ENCODE measurements around the gene ANKIB1. TPM values are rescaled to one million over a fixed set of nuclear protein-coding genes. Genes with fewer than 3 reads are reported as not detected.

The ANKIB1 gene
- total RNA-seq, 4 donors from 2014 or later = 27.1 to 38.1 (median 36.8) TPM

DNA sequence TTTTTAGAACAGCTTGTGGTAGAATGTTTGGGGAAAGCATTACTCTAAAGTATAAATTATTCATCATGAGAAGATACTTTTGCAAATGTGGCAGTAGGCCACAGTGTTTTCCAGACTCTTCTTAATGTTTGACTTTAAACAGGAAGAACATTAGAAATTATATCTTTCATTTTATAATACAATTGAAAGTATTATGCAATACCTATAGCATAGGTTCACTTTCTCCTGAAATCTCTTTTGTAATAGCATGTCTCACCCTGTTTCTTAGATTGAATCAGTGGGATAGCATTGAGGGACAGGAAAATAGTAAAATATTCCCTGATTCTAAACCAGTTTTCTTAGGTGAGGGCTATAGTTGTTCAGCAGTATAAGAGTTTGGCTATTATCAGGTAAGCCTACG is 23.1 kb downstream of the ANKIB1 start:
- H3K27ac ChIP-seq = no peak overlapping the region
- TF ChIP-seq, protein P1, sequence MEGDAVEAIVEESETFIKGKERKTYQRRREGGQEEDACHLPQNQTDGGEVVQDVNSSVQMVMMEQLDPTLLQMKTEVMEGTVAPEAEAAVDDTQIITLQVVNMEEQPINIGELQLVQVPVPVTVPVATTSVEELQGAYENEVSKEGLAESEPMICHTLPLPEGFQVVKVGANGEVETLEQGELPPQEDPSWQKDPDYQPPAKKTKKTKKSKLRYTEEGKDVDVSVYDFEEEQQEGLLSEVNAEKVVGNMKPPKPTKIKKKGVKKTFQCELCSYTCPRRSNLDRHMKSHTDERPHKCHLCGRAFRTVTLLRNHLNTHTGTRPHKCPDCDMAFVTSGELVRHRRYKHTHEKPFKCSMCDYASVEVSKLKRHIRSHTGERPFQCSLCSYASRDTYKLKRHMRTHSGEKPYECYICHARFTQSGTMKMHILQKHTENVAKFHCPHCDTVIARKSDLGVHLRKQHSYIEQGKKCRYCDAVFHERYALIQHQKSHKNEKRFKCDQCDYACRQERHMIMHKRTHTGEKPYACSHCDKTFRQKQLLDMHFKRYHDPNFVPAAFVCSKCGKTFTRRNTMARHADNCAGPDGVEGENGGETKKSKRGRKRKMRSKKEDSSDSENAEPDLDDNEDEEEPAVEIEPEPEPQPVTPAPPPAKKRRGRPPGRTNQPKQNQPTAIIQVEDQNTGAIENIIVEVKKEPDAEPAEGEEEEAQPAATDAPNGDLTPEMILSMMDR (IDR thresholded peaks at IDR 0.05) = no peak
- no peak for TF ChIP-seq POLR2A (IDR thresholded peaks at IDR 0.05)
- no peak for TF ChIP-seq EP300 (IDR thresholded peaks at IDR 0.05)
- no peaks in the 10 kb centered on the region for H3K27me3 ChIP-seq
- no peaks in the 10 kb centered on the region for H3K4me1 ChIP-seq
- H3K4me3 ChIP-seq = no peak overlapping the region
- 92 to 96% methylated on average over 1 of the region's 1 CpG for WGBS, 2 donors
- no peaks in the 10 kb centered on the region for H3K36me3 ChIP-seq
- no peak for DNase-seq (ENCODE audit: low spot score in 2 of 2)
- H3K9me3 ChIP-seq = no peaks in the 10 kb centered on the region

DNA sequence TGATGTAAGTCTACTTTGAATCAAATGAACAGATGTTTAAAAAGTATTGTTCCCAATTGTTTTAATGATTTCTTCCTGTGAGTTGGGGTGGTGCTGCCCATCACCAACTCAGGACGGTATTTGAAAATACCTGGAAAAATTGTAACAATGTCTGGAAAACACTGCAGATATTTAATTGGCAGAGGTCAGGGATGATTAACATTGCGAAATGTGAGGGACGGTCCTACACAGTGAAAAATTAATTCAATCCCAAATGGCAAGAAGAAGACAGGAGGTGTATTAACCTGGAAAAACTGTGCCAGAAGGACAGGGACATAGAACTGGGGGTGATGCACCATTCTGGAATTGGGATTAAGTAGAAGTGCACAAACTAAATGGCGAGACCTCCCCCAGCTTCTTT is 29.6 kb downstream of the ANKIB1 start:
- Histone ChIP-seq H3K36me3 (no peaks in the 10 kb centered on the region), H3K27ac (no peak overlapping the region), H3K27me3 (no peaks in the 10 kb centered on the region), H3K9me3 (no peaks in the 10 kb centered on the region), H3K4me1 (peaks cover 0 to 24% (median 0%) of the 10 kb centered on the region in 4 donors), H3K4me3 (no peak overlapping the region)
- no peak for DNase-seq (ENCODE audit: low spot score in 2 of 2)
- 90% methylated on average over 4 of the region's 4 CpGs for WGBS, 2 donors
- TF ChIP-seq, protein P1 (IDR thresholded peaks at IDR 0.05) = no peak
- TF ChIP-seq EP300 (IDR thresholded peaks at IDR 0.05) = no peak
- TF ChIP-seq POLR2A (IDR thresholded peaks at IDR 0.05) = no peak

DNA sequence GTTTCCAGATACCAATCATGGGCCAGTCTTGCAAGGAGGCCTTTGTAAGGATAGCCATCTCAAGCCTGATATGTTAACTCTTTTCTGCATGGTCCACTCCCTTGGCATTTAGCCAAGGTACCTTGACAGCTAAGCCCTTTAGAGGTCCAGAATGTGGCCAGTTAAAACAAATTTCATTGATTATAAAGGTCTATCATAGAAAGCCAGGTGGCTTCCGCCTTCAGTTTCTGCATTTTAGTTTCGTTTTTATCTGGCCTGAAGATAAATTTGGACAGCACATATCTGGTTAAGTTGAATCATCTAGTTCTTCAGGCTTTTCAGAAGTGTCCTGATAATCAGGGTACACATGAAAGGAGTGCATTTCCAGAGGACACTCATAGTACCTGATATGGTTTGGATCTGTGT is 30.7 kb downstream of the ANKIB1 start:
- peaks cover 0 to 8% (median 0%) of the 10 kb centered on the region in 3 donors for H3K36me3 ChIP-seq
- no peak overlapping the region for H3K27ac ChIP-seq
- no peak for DNase-seq (ENCODE audit: low spot score in 2 of 2)
- no peak overlapping the region for H3K4me3 ChIP-seq
- TF ChIP-seq, protein P1 (IDR thresholded peaks at IDR 0.05) = no peak
- no peak for TF ChIP-seq POLR2A (IDR thresholded peaks at IDR 0.05)
- TF ChIP-seq EP300 (IDR thresholded peaks at IDR 0.05) = no peak
- H3K27me3 ChIP-seq = no peaks in the 10 kb centered on the region
- 93 to 95% methylated on average over 2 of the region's 2 CpGs for WGBS, 2 donors
- H3K9me3 ChIP-seq = peaks cover 0 to 7% (median 0%) of the 10 kb centered on the region in 4 donors
- H3K4me1 ChIP-seq = peaks cover 0 to 24% (median 0%) of the 10 kb centered on the region in 4 donors

DNA sequence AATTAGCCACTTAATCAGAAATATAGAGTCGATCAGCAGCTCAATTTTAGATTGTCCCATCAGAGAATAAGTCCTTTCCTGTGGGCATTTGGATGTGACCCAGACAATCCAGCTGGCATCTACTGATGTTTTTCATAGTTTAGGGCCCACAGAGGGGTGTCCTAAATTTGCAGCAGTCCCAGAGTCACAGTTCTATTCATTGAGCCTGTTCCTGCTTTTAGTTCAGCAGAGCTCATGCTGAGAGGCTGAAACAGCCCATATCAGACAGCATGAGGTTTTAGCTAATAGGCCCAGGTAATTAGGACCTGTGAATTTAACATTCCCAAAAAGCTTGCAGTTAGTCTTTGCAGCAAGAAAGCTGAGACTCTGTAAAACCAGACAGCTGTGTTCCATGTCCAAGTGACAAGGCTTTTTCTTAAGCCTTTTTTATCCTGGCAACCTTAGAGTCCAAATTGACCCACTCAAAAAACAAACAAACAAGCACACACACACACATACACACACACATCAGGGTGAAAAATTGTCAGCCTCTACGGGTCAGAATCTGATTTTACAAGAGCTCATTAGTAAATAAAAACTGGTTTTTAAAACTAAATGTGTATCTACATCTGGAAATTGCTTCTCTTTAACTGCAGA is 33.7 kb downstream of the ANKIB1 start:
- peaks cover 0 to 33% (median 0%) of the 10 kb centered on the region in 4 donors for H3K4me1 ChIP-seq
- WGBS, 2 donors = 25 to 30% methylated on average over 2 of the region's 2 CpGs
- H3K27me3 ChIP-seq = no peaks in the 10 kb centered on the region
- H3K4me3 ChIP-seq = no peak overlapping the region
- no peak overlapping the region for H3K27ac ChIP-seq
- TF ChIP-seq, protein P1 (IDR thresholded peaks at IDR 0.05) = no peak
- no peak for TF ChIP-seq EP300 (IDR thresholded peaks at IDR 0.05)
- TF ChIP-seq POLR2A (IDR thresholded peaks at IDR 0.05) = no peak
- DNase-seq (ENCODE audit: low spot score in 2 of 2) = no peak
- peaks cover 0 to 8% (median 0%) of the 10 kb centered on the region in 3 donors for H3K36me3 ChIP-seq
- H3K9me3 ChIP-seq = peaks cover 0 to 7% (median 0%) of the 10 kb centered on the region in 4 donors

DNA sequence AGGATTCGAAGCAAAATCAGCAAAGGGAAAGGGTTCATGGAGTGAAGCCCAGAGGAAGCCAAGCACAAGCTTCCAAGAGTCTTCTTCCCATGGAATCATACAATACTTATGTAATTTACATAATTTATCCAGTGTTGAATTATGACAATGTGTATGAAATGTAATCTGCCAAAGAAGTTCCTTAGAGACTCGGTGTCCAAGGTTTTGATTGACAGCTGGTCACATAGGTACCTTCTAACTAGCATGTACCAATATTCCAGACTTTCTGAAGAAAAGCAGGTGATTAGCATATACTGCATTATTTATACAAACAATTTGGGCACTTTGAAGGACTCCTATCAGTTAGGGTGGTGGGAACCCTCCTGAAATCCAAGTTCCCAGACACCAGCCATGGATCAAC is 35.3 kb downstream of the ANKIB1 start:
- 93 to 96% methylated on average over 2 of the region's 2 CpGs for WGBS, 2 donors

More for the DNA sequence above, 35.3 kb downstream of the ANKIB1 start:
- H3K9me3 ChIP-seq = peaks cover 0 to 7% (median 0%) of the 10 kb centered on the region in 4 donors
- no peaks in the 10 kb centered on the region for H3K27me3 ChIP-seq
- H3K4me3 ChIP-seq = no peak overlapping the region
- DNase-seq (ENCODE audit: low spot score in 2 of 2) = no peak
- H3K4me1 ChIP-seq = peaks cover 0 to 33% (median 0%) of the 10 kb centered on the region in 4 donors
- no peak overlapping the region for H3K27ac ChIP-seq
- no peak for TF ChIP-seq POLR2A (IDR thresholded peaks at IDR 0.05)
- H3K36me3 ChIP-seq = peaks cover 0 to 8% (median 0%) of the 10 kb centered on the region in 3 donors

Measured in tibial nerve (tissue), 4 donors.